GM19025 (cell line): Measurements from ENCODE around the gene ERCC5.

Experiments
- ATAC-seq: cut with Tn5 transposase; IDR thresholded peaks from one replicate; pipeline ENCODE4 v1.9.1; 2021; ENCODE audit warnings: mild to moderate bottlenecking, low read depth, moderate library complexity; ENCODE audit not compliant: unreplicated experiment

Gene ERCC5

GRCh38 chr13:102914339-102914930 is 68.6 kb downstream of the ERCC5 start:
- no peak for ATAC-seq

GRCh38 chr13:102915393-102915930 is 69.6 kb downstream of the ERCC5 start:
- no peak for ATAC-seq

- no peak for ATAC-seq
Observed at GRCh38 chr13:102917019-102917418, 71.2 kb downstream of the ERCC5 start.

- ATAC-seq, result no peak
Observed at GRCh38 chr13:102922184-102922583, 76.4 kb downstream of the ERCC5 start.
